Smooth muscle cell (in vitro differentiated cells): ENCODE results near the gene TAS2R10. TPM values are rescaled to one million over a fixed set of nuclear protein-coding genes. Genes with fewer than 3 reads are reported as not detected.

ENCODE experiments used
- DNase-seq: peaks from one replicate; lab custom pipeline; 2025; ENCODE audit not compliant: unreplicated experiment; lab: John Stamatoyannopoulos, UW
- H2AFZ ChIP-seq: fragments of 200-600 bp; sonication (generic); 2 replicates; pipeline ENCODE4 v1.6.0; 2016; ENCODE audit warnings: antibody characterized with exemption, low read depth, mild to moderate bottlenecking
- H3F3A ChIP-seq: fragments of 200-600 bp; sonication (generic); 2 replicates; pipeline ENCODE4 v1.6.0; 2017; ENCODE audit warnings: antibody characterized with exemption, low read depth
- H3K27ac ChIP-seq: fragments of 200-600 bp; sonication (generic); 2 replicates; pipeline ENCODE4 v1.5.1; 2016; ENCODE audit warnings: low read depth, mild to moderate bottlenecking
- H3K27me3 ChIP-seq: fragments of 200-600 bp; sonication (generic); 2 replicates; pipeline ENCODE4 v1.6.1; 2016; ENCODE audit warnings: low read depth, mild to moderate bottlenecking
- H3K36me3 ChIP-seq: fragments of 200-600 bp; sonication (generic); 2 replicates; pipeline ENCODE4 v1.5.1; 2016; ENCODE audit warnings: low read depth
- H3K4me1 ChIP-seq: fragments of 200-600 bp; sonication (generic); 2 replicates; pipeline ENCODE4 v1.5.1; 2016; ENCODE audit warnings: low read depth
- H3K4me2 ChIP-seq: fragments of 200-600 bp; sonication (generic); 2 replicates; pipeline ENCODE4 v1.6.0; 2016; ENCODE audit warnings: mild to moderate bottlenecking
- H3K4me3 ChIP-seq: fragments of 200-600 bp; sonication (generic); 2 replicates; pipeline ENCODE4 v1.5.1; 2016; ENCODE audit warnings: mild to moderate bottlenecking
- H3K79me2 ChIP-seq: fragments of 200-600 bp; sonication (generic); 2 replicates; pipeline ENCODE4 v1.6.0; 2016; ENCODE audit warnings: low read depth, mild to moderate bottlenecking
- H3K9ac ChIP-seq: fragments of 200-600 bp; sonication (generic); 2 replicates; pipeline ENCODE4 v1.6.0; 2016; ENCODE audit warnings: low read depth
- H3K9me3 ChIP-seq: fragments of 200-600 bp; sonication (generic); replicated peaks from 2 replicates; pipeline ENCODE4 v1.5.1; 2016; ENCODE audit warnings: low read depth
- H4K20me1 ChIP-seq: fragments of 200-600 bp; sonication (generic); 2 replicates; pipeline ENCODE4 v1.6.0; 2016; ENCODE audit warnings: low read depth
- WGBS: methylation state at CpG from one replicate; pipeline ENCODE4 v1.1.7; 2016; ENCODE audit warnings: low lambda C conversion rate; 5-methylcytosine and 5-hydroxymethylcytosine counted together
- polyA plus RNA-seq: library from polyadenylated mRNA; unstranded; fragments of >200 nt; fragmentation: Nextera tagmentation; extraction: Ambion mirVana; gene quantifications from 2 replicates; pipeline ENCODE4 v1.2.1, GENCODE V29; 2016
- small RNA-seq: library from RNA; depleted of rRNA; stranded (forward); fragments of <200 nt; gene quantifications from one replicate; pipeline ENCODE3, GENCODE V24; 2014
- total RNA-seq: library from RNA; depleted of rRNA; stranded (reverse); fragments of >200 nt; gene quantifications from 2 replicates; pipeline ENCODE4 v1.2.3, GENCODE V29; 2014
- TF ChIP-seq, protein P1 (sequence below): fragments of 200-600 bp; sonication (generic); IDR thresholded peaks from 2 replicates; pipeline ENCODE4 v1.5.1; 2017; ENCODE audit warnings: borderline replicate concordance, mild to moderate bottlenecking, antibody characterized with exemption; ENCODE audit not compliant: insufficient read depth, poor library complexity, severe bottlenecking

The TAS2R10 gene
- total and polyA plus RNA-seq, 2 experiments from 2014 or later = 0.50 to 8.4 TPM

DNA sequence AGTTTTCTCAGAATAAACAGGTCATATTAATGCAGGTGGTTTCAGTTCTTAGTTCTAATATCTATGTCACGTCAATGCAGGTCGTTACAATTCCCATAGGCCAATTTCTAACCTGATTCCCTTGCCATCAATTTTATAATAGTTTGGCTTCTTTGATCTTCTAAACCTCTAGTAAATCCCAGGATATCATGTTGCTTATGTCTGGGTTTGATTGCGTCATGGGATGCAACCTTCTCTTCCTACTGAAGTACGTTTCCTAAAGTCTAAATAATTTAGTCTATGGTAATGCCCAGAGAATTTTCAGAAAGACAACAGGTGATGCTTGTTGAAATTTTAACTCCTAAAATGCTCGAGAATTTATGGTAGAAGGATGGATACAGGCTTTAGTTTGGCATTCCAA is 42.9 kb downstream of the TAS2R10 start:
- Histone ChIP-seq H3K36me3 (no peaks in the 10 kb centered on the region), H3K27me3 (no peaks in the 10 kb centered on the region), H2AFZ (no peak overlapping the region), H3K4me2 (no peak overlapping the region), H3K79me2 (no peaks in the 10 kb centered on the region), H3K27ac (no peak overlapping the region), H3K9me3 (no peaks in the 10 kb centered on the region), H3K4me1 (no peaks in the 10 kb centered on the region), H3K4me3 (no peak overlapping the region), H3F3A (no peaks in the 10 kb centered on the region), H4K20me1 (no peaks in the 10 kb centered on the region), H3K9ac (no peak overlapping the region)
- TF ChIP-seq, protein P1, sequence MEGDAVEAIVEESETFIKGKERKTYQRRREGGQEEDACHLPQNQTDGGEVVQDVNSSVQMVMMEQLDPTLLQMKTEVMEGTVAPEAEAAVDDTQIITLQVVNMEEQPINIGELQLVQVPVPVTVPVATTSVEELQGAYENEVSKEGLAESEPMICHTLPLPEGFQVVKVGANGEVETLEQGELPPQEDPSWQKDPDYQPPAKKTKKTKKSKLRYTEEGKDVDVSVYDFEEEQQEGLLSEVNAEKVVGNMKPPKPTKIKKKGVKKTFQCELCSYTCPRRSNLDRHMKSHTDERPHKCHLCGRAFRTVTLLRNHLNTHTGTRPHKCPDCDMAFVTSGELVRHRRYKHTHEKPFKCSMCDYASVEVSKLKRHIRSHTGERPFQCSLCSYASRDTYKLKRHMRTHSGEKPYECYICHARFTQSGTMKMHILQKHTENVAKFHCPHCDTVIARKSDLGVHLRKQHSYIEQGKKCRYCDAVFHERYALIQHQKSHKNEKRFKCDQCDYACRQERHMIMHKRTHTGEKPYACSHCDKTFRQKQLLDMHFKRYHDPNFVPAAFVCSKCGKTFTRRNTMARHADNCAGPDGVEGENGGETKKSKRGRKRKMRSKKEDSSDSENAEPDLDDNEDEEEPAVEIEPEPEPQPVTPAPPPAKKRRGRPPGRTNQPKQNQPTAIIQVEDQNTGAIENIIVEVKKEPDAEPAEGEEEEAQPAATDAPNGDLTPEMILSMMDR = no peak
- no peak for DNase-seq
- WGBS = 81% methylated on average over 5 of the region's 5 CpGs

- Histone ChIP-seq H3K27me3 (peaks cover 13% of the 10 kb centered on the region), H3K36me3 (no peaks in the 10 kb centered on the region), H3K27ac (no peak overlapping the region), H2AFZ (no peak overlapping the region), H3K4me3 (no peak overlapping the region), H3K79me2 (no peaks in the 10 kb centered on the region), H3K4me1 (no peaks in the 10 kb centered on the region), H3K9me3 (no peaks in the 10 kb centered on the region), H3K9ac (no peak overlapping the region), H3K4me2 (no peak overlapping the region), H3F3A (no peaks in the 10 kb centered on the region), H4K20me1 (no peaks in the 10 kb centered on the region)
- no peak for DNase-seq
- TF ChIP-seq, protein P1 = no peak
- WGBS = 91% methylated on average over 2 of the region's 2 CpGs
These were observed 47.1 kb downstream of the TAS2R10 start for GRCh38 chr12:10779103-10779502.

Small RNA genes within 50 kb of the gene (small RNA-seq; reads per million reads assigned to genes)
- 0.97 reads per million, percentile 30 among the genes with 10 or more reads in this experiment for gene PRR4

Other genes starting within 250 kb of the TAS2R10 start
- gene MAGOHB, start 212.7 kb downstream of the TAS2R10 start, total RNA-seq = 24.0 and 40.1 TPM in 2 replicates
- gene MAGOHB, start 212.7 kb downstream of the TAS2R10 start, polyA plus RNA-seq = 62.2 and 68.4 TPM in 2 replicates
- 0.85 and 1.2 TPM in 2 replicates for gene STYK1, start 152.3 kb downstream of the TAS2R10 start, total RNA-seq
- gene STYK1, start 152.3 kb downstream of the TAS2R10 start, polyA plus RNA-seq = 0.24 and 0.30 TPM in 2 replicates
- gene YBX3, start 103.0 kb downstream of the TAS2R10 start, total RNA-seq = 93.5 and 129 TPM in 2 replicates
- gene YBX3, start 103.0 kb downstream of the TAS2R10 start, polyA plus RNA-seq = 188 and 237 TPM in 2 replicates
- 1.4 TPM in 1 of 2 replicates, not detected in the other for gene TAS2R7, start 23.7 kb downstream of the TAS2R10 start, total RNA-seq
- gene TAS2R7, start 23.7 kb downstream of the TAS2R10 start, polyA plus RNA-seq = not detected in 2 replicates
- gene TAS2R8, start 19.1 kb downstream of the TAS2R10 start, total RNA-seq = 0.13 and 0.90 TPM in 2 replicates
- not detected in 2 replicates for gene TAS2R8, start 19.1 kb downstream of the TAS2R10 start, polyA plus RNA-seq
- 0.81 and 1.8 TPM in 2 replicates for gene TAS2R9, start 16.2 kb downstream of the TAS2R10 start, total RNA-seq
- 0.44 TPM in 1 of 2 replicates, not detected in the other for gene TAS2R9, start 16.2 kb downstream of the TAS2R10 start, polyA plus RNA-seq
- 6.7 and 65.0 TPM in 2 replicates for gene PRR4, start 23.1 kb upstream of the TAS2R10 start, total RNA-seq
- gene PRR4, start 23.1 kb upstream of the TAS2R10 start, polyA plus RNA-seq = 2.7 and 4.2 TPM in 2 replicates
- 12.0 and 14.7 TPM in 2 replicates for gene PRH1, start 57.9 kb upstream of the TAS2R10 start, total RNA-seq
- gene PRH1, start 57.9 kb upstream of the TAS2R10 start, polyA plus RNA-seq = 12.5 and 12.9 TPM in 2 replicates
- 1.8 and 2.7 TPM in 2 replicates for gene TAS2R13, start 83.2 kb upstream of the TAS2R10 start, total RNA-seq
- not detected in 2 replicates for gene TAS2R13, start 83.2 kb upstream of the TAS2R10 start, polyA plus RNA-seq
- not detected in 2 replicates for gene PRH2, start 102.9 kb upstream of the TAS2R10 start, total RNA-seq
- gene PRH2, start 102.9 kb upstream of the TAS2R10 start, polyA plus RNA-seq = 0.33 TPM in 1 of 2 replicates, not detected in the other
- 5.8 and 7.1 TPM in 2 replicates for gene TAS2R14, start 112.9 kb upstream of the TAS2R10 start, total RNA-seq
- gene TAS2R14, start 112.9 kb upstream of the TAS2R10 start, polyA plus RNA-seq = 1.2 and 2.5 TPM in 2 replicates
- 1.8 and 6.3 TPM in 2 replicates for gene TAS2R50, start 160.6 kb upstream of the TAS2R10 start, total RNA-seq
- 0.78 TPM in 1 of 2 replicates, not detected in the other for gene TAS2R50, start 160.6 kb upstream of the TAS2R10 start, polyA plus RNA-seq
- 1.4 and 5.6 TPM in 2 replicates for gene TAS2R20, start 171.9 kb upstream of the TAS2R10 start, total RNA-seq
- gene TAS2R20, start 171.9 kb upstream of the TAS2R10 start, polyA plus RNA-seq = not detected in 2 replicates
- gene TAS2R19, start 196.3 kb upstream of the TAS2R10 start, total RNA-seq = 2.3 and 3.8 TPM in 2 replicates
- 0.24 and 0.26 TPM in 2 replicates for gene TAS2R19, start 196.3 kb upstream of the TAS2R10 start, polyA plus RNA-seq
- 4.1 and 5.7 TPM in 2 replicates for gene TAS2R31, start 205.0 kb upstream of the TAS2R10 start, total RNA-seq
- not detected in 2 replicates for gene TAS2R31, start 205.0 kb upstream of the TAS2R10 start, polyA plus RNA-seq
- 3.6 and 5.2 TPM in 2 replicates for gene TAS2R46, start 235.9 kb upstream of the TAS2R10 start, total RNA-seq
- not detected in 2 replicates for gene TAS2R46, start 235.9 kb upstream of the TAS2R10 start, polyA plus RNA-seq